ENCODE results near the gene NDE1.

Gene NDE1

DNA sequence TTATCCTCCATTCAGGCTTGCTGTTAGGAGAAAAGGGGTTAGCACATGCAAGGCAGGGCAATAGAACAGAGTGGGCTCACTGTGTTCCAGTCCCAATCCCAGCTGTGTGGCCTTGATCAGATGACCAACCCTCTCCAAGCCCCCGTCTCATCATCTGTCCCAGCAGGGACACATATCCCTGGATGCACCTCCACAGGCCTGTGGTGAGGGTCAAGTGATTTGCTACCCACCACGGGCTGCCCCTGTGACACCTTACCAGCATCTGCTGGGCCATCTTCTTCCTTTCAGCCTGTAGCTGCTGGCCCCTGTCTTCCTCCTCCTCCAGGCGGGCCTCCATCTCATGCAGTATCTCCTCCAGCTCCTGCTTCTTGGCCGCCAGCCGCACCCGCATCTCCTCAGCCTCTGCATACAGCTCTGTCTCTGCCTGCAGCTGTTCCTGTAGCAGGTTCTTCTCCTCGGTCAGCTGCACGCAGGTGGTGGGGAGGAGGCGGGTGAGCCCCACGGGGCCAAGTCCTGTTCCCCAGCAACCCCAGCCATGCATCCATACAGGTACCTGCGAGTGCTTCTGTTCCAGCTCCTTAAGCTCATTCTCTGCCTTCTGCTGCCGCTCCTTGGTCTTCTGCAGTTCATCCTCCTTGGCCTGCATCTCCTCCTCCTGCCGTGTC, 91.3 kb downstream of the NDE1 start:
- DNase-seq = no peak

DNA sequence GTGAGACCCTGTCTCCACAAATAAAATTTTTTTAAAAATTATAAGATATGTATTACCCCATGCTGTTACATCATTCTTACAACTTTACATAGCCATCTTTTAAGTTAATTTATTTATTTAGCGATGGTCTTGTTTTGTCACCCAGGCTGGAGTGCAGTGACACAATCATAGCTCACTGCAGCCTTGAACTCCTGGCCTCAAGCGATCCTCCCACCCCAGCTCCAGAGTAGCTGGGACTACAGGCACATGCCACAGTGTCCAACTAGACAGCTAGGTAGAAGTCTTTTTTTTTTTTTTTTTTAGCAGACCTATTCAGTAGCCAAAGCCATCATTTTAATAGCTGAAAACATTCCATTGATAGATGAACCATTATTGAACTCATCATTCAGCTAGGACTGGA, 92.7 kb downstream of the NDE1 start:
- no peak for DNase-seq

GRCh38 chr16:15743657-15744056, 93.6 kb downstream of the NDE1 start:
- DNase-seq = no peak

- DNase-seq = no peak
Measured at GRCh38 chr16:15746332-15746731, 96.3 kb downstream of the NDE1 start.

DNA sequence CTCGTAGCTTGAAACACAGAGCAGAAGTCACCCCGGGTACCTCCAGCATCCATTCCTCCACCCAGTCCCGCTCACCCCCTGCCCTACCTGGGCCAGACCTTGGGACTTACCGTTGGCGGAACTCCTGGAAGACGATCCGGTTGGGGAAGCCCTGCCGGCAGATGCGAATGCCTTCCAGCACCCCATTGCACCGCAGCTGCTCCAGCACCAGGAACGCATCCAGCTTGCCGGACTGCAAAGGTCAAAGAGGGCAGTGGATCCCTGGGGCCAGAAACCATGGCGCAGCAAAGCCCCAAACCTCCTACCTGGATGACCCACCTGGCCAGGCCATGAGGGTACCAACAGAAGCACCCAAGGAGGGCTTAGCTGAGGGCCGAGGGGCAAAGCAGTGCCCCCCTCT, 97.9 kb downstream of the NDE1 start:
- DNase-seq = no peak

- DNase-seq = no peak
Measured at GRCh38 chr16:15748654-15749053, 98.6 kb downstream of the NDE1 start.

GRCh38 chr16:15749371-15749770, 99.3 kb downstream of the NDE1 start:
- no peak for DNase-seq

DNA sequence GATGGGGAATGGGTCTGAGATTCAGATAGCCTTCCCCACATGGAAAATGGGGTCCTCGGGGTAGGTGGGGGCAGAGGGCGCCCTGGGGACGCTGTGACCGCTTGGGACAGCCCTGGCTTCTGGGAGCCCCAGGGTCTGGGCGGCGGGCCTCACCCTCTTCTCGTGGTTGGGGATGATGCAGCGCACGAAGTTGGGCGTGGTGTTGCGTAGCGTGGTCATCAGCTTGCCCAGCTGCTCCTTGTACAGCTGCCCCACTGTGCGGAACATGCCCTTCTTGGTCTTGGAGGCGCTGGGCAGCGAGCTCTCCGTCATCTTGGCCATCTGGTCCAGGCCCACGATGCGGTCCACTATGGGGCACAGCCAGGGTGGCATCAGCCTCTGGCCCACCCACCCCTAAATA, 99.9 kb downstream of the NDE1 start:
- no peak for DNase-seq

DNA sequence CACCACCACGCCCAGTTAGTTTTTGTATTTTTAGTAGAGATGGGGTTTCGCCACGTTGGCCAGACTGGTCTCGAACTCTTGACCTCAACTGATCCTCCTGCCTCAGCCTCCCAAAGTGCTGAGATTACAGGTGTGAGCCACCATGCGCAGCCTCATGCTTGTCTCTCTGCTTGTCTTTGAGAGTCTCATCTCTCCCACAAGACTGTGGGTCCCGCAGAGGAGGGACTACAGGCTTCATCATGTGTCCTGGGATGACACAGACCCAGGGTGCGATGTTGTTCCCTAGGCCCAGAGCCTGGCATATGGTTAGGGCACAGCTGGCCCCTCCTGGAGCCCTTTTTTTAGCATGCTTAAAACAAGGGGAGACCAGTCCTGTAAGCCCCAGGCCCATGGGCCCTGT, 101.9 kb downstream of the NDE1 start:
- DNase-seq = no peak

GRCh38 chr16:15752717-15753488, 102.9 kb downstream of the NDE1 start:
- no peak for DNase-seq

- no peak for DNase-seq
Measured at GRCh38 chr16:15754821-15755534, 104.9 kb downstream of the NDE1 start.

DNA sequence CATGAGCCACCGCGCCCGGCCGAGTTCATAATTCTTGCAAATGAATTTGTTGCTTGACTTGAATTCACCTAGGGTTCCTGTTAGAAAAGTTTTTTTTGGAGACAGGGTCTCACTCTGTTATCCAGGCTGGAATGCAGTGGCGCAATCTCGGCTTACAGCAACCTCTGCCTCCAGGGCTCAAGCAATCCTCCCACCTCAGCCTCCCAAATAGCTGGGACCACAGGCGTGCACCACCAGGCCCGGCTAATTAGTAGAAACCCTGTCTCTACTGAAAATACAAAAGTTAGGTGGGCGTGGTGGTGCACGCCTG, 107.0 kb downstream of the NDE1 start:
- DNase-seq = no peak

- DNase-seq = peak; percentile 9
Measured at GRCh38 chr16:15757630-15758251, 107.7 kb downstream of the NDE1 start.

GRCh38 chr16:15759070-15759469, 109.0 kb downstream of the NDE1 start:
- no peak for DNase-seq

GRCh38 chr16:15760129-15760528, 110.1 kb downstream of the NDE1 start:
- no peak for DNase-seq

GRCh38 chr16:15764112-15764511, 114.1 kb downstream of the NDE1 start:
- no peak for DNase-seq

DNA sequence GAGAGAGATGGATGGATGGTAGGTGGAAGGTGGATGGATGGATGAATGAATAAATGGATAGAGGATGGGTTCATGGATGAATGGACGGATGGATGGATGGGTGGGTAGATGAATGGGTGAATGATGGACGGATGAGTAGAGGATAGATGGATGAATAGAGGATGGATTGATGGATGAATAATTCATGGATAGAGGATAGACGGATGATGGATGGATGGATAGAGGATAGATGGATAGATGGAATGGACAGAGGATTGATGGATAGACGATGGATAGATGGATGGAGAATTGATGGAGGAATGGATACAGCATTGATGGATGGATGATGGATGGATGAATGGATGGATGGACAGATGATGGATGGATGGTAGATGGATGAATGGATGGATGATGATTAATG, 115.1 kb downstream of the NDE1 start:
- no peak for DNase-seq

GRCh38 chr16:15765880-15766279, 115.8 kb downstream of the NDE1 start:
- peak; percentile 55 for DNase-seq

DNA sequence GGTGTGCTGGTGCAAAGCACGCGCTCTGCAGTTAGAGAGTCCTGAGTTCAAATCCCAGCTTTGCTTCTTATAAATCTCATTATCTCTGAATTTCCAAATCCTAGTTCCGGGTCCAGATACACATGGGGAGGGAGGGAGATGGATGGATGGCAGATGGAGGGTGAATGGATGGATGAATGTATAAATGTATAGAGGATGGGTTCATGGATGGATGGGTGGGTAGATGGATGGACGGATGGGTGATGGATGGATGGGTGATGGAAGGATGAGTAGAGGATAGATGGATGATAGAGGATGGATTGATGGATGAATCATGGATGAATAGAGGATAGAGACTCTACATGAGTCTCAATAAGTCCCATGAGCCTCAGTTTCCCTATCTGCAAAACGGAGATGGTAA, 116.9 kb downstream of the NDE1 start:
- no peak for DNase-seq

DNA sequence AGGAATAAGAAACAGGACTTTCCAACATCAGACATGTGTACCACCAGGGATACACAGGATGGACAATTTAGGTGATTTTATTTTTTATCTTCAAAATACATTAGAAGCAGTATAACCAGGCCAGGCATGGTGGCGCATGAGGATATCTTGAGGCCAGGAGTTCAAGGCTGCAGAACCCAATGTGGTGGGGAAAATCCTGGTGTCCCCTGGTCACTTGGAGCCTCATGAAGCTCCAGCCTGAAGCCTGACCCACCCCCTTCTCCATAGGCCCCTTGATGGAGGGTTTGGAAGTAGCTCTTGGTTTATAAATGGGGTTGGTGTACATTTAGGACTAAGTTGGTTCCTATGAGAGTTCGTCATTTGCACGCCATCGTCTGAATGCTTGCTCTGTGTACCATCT, 118.2 kb downstream of the NDE1 start:
- no peak for DNase-seq

GRCh38 chr16:15769239-15769638, 119.2 kb downstream of the NDE1 start:
- DNase-seq = no peak

GRCh38 chr16:15770107-15770506, 120.1 kb downstream of the NDE1 start:
- DNase-seq = no peak

- DNase-seq = no peak
Measured at GRCh38 chr16:15770512-15770911, 120.5 kb downstream of the NDE1 start.

DNA sequence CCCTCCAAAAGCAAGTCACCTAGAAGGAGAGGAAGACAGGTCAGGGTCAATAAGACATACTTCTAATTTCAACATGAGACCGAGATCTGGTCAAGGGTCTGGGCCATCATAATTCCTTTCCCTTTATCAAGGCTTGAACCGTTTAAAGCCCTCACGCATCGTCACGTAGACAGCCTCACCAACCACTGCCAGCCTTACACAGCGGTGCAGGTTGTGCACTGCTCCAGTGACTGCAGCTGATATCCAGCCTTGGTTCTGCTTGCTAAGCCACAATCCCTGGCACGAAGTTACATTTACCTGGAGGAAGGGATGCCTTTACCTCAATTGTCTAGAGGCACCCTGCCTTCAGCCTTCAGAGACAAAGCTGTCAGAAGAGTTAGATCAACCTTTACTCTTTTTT, 121.6 kb downstream of the NDE1 start:
- no peak for DNase-seq
